ENCODE data around the gene GFI1B. TPM values are rescaled to one million over a fixed set of nuclear protein-coding genes. Genes with fewer than 3 reads are reported as not detected.
"Not testable (repeated sequence)": the region's sequence is repeated elsewhere in the genome, so short reads cannot be mapped to it uniquely, and the experiment has no call there.

The GFI1B gene
- total RNA-seq, 2 donors from 2014 or later = 1.1 to 29.3 TPM

DNA sequence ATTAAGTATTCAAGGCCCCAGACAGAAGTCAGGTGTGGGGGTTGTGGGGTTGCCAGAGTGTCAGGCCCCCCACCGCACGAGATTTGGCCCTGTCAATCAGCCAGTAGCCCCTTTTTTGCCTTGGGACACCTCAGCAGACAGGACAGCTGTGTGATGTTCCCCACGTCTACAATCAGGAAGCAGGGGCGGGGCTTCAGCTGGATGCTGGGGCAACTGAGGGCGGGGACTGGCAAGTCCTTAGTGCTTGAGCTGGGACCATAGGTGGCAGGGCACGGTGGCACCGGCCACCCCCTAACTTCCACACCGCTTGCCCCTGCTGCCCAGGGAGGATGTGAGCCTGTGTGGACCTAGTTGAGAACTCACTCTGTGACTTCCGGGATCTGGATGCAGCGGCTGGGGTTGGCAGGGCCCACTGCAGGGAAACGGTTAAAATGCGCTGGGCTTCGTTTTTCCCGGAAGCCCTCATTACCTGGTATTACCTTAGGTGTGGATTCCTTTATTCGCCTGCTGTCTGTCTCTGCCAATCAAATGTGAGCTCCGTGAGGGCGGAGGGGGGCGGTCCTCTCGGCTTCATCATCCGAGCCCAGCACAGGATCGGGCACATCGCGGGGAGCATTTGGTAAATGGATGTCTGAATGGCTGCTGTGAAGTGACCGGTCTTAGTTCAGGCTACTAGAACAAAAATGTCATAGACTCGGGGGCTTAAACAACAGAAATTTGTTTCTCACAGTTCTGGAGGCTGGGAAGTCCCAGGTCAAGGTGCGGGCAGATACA lies 44.8 kb downstream of the GFI1B start:
- no peak overlapping the region for H3K27ac Mint-ChIP-seq
- peaks cover 12% of the 10 kb centered on the region for H3K4me1 Mint-ChIP-seq
- no peaks in the 10 kb centered on the region for H3K9me3 ChIP-seq (ENCODE audit: control insufficient read depth, low read length, poor library complexity, severe bottlenecking)
- DNase-seq (peak in 2 of 3 donors; percentile 13 to 16), ATAC-seq (no peak)
- no peaks in the 10 kb centered on the region for H3K27me3 Mint-ChIP-seq
- H3K4me3 Mint-ChIP-seq = no peak overlapping the region
- no peaks in the 10 kb centered on the region for H3K36me3 Mint-ChIP-seq (ENCODE audit: low read depth)

DNA sequence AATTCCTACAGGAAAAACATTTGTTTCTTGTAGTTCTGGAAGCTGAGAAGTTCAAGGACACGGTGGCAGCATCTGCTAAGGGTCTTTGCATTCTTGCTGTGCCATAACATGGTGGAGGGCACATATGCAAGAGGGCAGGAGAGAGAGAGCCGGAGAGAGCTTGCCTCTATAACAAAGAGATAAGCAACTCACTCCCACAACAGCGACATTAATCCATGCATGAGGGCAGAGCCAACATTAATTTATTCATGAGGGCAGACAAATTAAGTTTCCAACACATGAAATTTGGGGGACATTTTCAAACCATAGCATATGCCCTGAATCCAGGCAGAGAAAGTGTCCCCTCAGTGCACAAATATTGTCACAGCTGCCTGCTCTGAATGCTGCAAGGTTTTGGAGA lies 47.9 kb downstream of the GFI1B start:
- ATAC-seq (no peak), DNase-seq (no peak)
- H3K36me3 Mint-ChIP-seq (ENCODE audit: low read depth) = peaks cover 2% of the 10 kb centered on the region
- H3K4me3 Mint-ChIP-seq = no peak overlapping the region
- no peaks in the 10 kb centered on the region for H3K27me3 Mint-ChIP-seq
- no peak overlapping the region for H3K27ac Mint-ChIP-seq
- H3K4me1 Mint-ChIP-seq = peaks cover 22% of the 10 kb centered on the region
- no peaks in the 10 kb centered on the region for H3K9me3 ChIP-seq (ENCODE audit: control insufficient read depth, low read length, poor library complexity, severe bottlenecking)

DNA sequence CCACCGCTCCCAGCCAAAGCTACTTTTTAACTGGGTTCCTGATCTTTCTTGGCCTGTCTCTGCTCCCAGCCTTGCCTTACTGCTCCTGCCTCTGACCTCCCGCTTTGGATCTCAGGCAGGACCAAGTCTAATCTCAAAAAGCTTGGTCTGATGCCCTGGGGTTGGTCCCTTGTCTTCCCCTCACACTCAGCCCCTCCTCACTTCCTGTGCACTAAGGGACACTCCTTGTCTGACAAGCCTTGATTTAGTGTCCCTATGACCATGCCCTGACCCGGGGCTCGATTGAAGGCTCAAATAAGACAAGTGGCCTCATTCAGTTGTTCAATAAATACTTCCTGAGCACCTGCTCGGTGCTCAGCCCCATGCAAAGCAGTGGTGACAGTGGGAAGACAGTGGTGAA lies 48.6 kb downstream of the GFI1B start:
- H3K36me3 Mint-ChIP-seq (ENCODE audit: low read depth) = peaks cover 2% of the 10 kb centered on the region
- no peak for ATAC-seq
- H3K27ac Mint-ChIP-seq = peak overlapping the region; percentile 37
- DNase-seq = no peak
- no peaks in the 10 kb centered on the region for H3K9me3 ChIP-seq (ENCODE audit: control insufficient read depth, low read length, poor library complexity, severe bottlenecking)
- H3K4me3 Mint-ChIP-seq = no peak overlapping the region
- H3K27me3 Mint-ChIP-seq = no peaks in the 10 kb centered on the region
- peaks cover 29% of the 10 kb centered on the region for H3K4me1 Mint-ChIP-seq

DNA sequence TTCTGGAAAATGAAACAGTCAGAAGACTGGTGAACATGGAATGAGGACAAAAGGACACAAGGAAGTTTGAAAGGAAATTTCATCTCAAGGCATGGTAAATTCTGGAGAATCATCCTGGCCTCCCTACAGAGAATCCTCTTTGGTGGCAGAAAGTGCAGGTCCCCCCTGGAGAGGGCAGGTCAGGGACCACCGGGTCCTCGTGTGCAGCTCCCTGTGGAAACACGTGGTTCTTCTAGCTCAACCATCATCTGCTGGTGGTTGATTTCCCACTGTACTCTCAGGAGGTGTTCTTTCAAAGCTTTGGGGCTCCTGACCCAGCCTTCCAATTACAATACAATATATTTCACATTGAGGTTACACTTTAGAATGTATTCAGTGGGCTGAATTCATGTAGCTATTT lies 49.7 kb downstream of the GFI1B start:
- H3K4me1 Mint-ChIP-seq = peaks cover 29% of the 10 kb centered on the region
- ATAC-seq (no peak), DNase-seq (no peak)
- H3K27ac Mint-ChIP-seq = peak overlapping the region; percentile 37
- H3K9me3 ChIP-seq (ENCODE audit: control insufficient read depth, low read length, poor library complexity, severe bottlenecking) = no peaks in the 10 kb centered on the region
- H3K4me3 Mint-ChIP-seq = peak overlapping the region; percentile 74
- H3K36me3 Mint-ChIP-seq (ENCODE audit: low read depth) = peaks cover 2% of the 10 kb centered on the region
- no peaks in the 10 kb centered on the region for H3K27me3 Mint-ChIP-seq

DNA sequence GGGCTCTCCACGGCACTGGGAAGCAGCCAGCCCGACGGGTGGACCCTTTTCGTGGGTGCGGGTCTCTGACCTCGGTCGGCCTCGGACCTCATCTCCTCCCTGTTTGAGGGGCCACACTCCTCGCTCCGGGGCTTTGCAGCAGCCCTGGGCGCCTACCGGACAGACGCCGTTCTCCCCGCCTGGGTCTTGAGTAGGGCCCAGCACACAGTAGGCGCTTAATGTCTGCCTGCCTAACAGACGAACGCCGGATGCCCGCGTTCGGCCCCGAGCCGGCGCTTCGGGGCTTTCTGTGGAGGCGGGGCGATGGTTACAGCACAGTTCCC lies 51.5 kb downstream of the GFI1B start:
- ATAC-seq (peak; percentile 18), DNase-seq (no peak)
- Mint-ChIP-seq H3K27ac (peak overlapping the region; percentile 97), H3K4me3 (peak overlapping the region; percentile 96), H3K4me1 (peaks cover 33% of the 10 kb centered on the region), H3K27me3 (no peaks in the 10 kb centered on the region), H3K36me3 (ENCODE audit: low read depth) (peaks cover 2% of the 10 kb centered on the region)
- H3K9me3 ChIP-seq (ENCODE audit: control insufficient read depth, low read length, poor library complexity, severe bottlenecking) = no peaks in the 10 kb centered on the region

DNA sequence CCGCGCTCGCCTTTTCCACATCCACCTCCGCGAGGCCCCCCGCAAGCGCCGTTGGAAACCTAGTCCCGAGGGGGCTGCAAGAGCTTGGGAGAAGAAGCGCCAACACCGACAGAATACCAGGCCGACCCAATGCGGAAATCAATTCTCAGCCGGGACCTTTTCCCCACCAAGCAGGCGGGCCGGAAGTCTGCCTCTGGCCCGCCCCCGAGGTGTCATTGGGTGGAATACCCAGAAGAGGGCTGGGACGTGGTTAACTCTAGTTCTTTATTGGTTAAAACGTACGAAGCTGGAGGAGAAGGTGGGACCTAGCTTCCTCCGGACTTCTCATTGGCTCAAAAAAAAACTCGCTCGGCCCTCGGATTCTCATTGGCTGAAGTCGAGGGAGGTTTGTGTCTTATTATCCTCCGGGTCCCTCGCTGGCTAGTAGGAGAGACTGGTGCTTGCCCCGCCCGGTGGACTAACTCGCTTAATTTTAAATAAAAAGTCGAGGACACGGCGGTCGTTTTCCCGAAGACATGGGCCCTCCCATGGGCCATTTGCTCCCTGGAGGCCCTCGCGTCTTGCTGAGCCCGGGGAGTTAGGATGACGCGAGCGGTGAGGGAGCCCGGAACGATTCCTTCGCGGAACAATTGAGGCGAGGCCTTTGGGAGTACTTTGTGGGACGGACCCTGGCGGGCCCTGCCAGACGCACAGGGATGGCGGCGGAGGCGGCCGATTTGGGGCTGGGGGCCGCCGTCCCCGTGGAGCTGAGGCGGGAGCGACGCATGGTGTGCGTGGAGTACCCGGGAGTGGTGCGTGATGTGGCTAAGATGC lies 52.0 kb downstream of the GFI1B start, which contains the start of gene GTF3C5:
TSS of gene GTF3C5 (plus strand) at position 681 of the 813 bp plus-strand sequence. CDS start at position 696, 15 bp downstream.
- DNase-seq (peak; percentile 80 to 86 (median 86)), ATAC-seq (peak; percentile 96)
- Mint-ChIP-seq H3K36me3 (ENCODE audit: low read depth) (peaks cover 2% of the 10 kb centered on the region), H3K27ac (peak within 1 kb of the TSS; percentile 97), H3K4me1 (peaks cover 33% of the 10 kb centered on the region), H3K4me3 (peak within 1 kb of the TSS; percentile 96), H3K27me3 (no peaks in the 10 kb centered on the region)
- no peaks in the 10 kb centered on the region for H3K9me3 ChIP-seq (ENCODE audit: control insufficient read depth, low read length, poor library complexity, severe bottlenecking)

DNA sequence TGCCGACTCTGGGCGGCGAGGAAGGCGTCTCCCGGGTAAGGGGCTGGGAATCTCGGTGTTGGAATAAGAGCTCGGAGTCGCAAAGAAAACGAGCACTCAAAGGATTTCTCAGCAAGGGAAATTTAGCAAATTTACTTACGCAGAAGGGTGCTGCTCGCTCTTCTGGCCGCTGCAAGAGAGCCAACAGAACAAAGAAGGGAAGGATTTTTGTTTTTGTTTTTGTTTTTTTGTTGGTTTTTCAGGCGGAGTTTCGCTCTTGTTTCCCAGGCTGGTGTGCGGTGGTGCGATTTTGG lies 52.6 kb downstream of the GFI1B start:
- DNase-seq = no peak
- Mint-ChIP-seq H3K4me1 (peaks cover 33% of the 10 kb centered on the region), H3K36me3 (ENCODE audit: low read depth) (peaks cover 2% of the 10 kb centered on the region), H3K4me3 (peak overlapping the region; percentile 96), H3K27me3 (no peaks in the 10 kb centered on the region), H3K27ac (peak overlapping the region; percentile 97)
- H3K9me3 ChIP-seq (ENCODE audit: control insufficient read depth, low read length, poor library complexity, severe bottlenecking) = no peaks in the 10 kb centered on the region
- ATAC-seq = no peak

DNA sequence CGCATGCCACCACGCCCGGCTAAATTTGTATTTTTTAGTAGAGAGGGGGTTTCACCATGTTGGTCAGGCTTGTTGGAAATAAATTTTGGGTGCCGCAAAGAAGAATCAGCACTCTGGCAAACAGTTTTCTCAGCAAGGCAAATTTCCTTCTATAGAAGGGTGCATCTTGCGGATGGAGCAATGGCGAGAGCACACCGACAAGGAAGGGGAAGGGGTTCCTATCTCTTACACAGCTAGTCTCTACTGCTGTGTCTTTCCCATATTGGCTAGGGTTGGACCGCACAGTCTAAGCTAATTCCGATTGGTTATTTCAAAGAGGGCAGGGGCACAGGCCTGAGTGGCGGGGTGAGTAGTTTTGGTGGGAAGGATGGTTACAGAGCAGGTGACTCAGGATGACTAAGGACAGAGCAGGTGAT lies 53.0 kb downstream of the GFI1B start:
- Mint-ChIP-seq H3K4me3 (peak overlapping the region; percentile 96), H3K27ac (peak overlapping the region; percentile 97), H3K27me3 (no peaks in the 10 kb centered on the region), H3K36me3 (ENCODE audit: low read depth) (peaks cover 2% of the 10 kb centered on the region), H3K4me1 (peaks cover 32% of the 10 kb centered on the region)
- DNase-seq (no peak), ATAC-seq (no peak)
- no peaks in the 10 kb centered on the region for H3K9me3 ChIP-seq (ENCODE audit: control insufficient read depth, low read length, poor library complexity, severe bottlenecking)

DNA sequence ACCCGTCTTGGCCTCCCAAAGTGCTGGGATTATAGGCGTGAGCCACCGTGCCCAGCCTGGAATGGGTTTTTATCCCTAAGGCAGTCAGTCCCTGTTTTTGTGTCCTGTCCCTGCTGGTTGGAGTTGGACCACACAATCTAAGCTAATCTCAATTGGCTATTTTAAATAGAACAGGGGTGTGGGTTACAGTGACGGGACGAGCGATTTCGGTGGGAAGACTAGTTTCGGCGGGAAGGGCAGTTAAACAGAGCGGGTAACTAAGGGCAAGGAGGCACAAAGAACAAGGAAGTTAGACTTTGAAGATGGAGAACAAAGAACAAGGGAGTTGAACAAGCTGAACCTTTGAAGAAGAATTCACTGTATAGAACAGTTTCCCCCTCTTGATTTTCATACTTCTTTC lies 53.7 kb downstream of the GFI1B start:
- peaks cover 32% of the 10 kb centered on the region for H3K4me1 Mint-ChIP-seq
- peaks cover 2% of the 10 kb centered on the region for H3K36me3 Mint-ChIP-seq (ENCODE audit: low read depth)
- H3K4me3 Mint-ChIP-seq = peak overlapping the region; percentile 96
- no peak for ATAC-seq
- H3K27me3 Mint-ChIP-seq = no peaks in the 10 kb centered on the region
- peak overlapping the region; percentile 97 for H3K27ac Mint-ChIP-seq
- H3K9me3 ChIP-seq (ENCODE audit: control insufficient read depth, low read length, poor library complexity, severe bottlenecking) = no peaks in the 10 kb centered on the region
- DNase-seq = no peak

DNA sequence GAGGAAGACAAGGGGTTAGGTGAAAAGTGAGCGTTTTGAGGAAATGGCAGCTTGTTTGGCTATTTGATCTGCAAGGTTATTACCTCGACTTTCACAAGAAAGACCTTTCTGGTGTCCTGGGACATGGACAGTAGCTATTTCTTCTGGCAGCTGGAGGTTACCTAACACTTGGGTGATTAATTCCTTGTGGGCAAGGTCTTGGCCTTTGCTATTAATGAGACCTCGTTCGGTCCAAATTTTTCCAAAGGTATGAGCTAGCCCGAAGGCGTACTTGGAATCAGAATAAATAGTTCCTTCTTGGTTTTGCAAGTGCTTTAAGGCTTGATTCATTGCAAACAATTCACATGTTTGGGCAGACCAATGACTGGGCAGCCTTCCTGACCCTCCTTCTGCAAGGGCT lies 57.2 kb downstream of the GFI1B start:
- Mint-ChIP-seq H3K4me1 (peaks cover 39% of the 10 kb centered on the region), H3K4me3 (no peak overlapping the region), H3K27me3 (no peaks in the 10 kb centered on the region), H3K36me3 (ENCODE audit: low read depth) (peaks cover 6% of the 10 kb centered on the region), H3K27ac (no peak overlapping the region)
- H3K9me3 ChIP-seq (ENCODE audit: control insufficient read depth, low read length, poor library complexity, severe bottlenecking) = no peaks in the 10 kb centered on the region
- ATAC-seq = no peak
- no peak for DNase-seq

DNA sequence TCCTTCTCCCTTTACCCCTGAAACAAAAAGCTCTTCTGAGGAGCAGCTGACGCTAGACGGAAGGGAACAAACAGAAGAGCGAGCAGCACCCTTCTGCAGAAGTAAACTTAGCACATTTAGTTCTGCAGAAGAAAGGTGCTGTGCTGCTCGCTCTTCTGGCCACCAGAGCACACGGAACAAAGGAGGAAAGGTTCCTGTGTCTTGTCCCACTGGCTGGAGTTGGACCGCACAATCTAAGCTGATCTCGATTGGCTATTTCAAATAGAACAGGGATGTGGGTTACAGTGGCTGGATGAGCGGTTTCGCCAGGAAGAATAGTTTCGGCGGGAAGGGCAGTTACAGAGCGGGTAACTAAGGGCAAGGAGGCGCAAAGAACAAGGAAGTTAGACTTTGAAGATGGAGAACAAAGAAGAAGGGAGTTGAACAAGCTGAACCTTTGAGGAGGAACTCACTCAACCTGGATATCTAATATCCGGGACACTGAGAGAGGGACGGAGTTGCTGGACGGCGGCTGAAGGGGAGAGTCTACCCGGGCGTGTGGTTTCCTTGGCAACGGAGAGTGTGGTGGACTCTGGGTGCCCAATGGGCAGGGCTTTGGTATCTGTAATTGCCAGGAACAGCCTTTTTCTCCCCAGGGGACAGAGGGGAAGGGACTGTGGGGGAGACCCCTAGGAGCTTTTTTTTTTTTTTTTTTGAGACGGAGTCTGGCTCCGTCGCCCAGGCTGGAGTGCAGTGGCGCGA lies 59.5 kb downstream of the GFI1B start:
- Mint-ChIP-seq H3K27ac (no peak overlapping the region), H3K36me3 (ENCODE audit: low read depth) (peaks cover 4% of the 10 kb centered on the region)

DNA sequence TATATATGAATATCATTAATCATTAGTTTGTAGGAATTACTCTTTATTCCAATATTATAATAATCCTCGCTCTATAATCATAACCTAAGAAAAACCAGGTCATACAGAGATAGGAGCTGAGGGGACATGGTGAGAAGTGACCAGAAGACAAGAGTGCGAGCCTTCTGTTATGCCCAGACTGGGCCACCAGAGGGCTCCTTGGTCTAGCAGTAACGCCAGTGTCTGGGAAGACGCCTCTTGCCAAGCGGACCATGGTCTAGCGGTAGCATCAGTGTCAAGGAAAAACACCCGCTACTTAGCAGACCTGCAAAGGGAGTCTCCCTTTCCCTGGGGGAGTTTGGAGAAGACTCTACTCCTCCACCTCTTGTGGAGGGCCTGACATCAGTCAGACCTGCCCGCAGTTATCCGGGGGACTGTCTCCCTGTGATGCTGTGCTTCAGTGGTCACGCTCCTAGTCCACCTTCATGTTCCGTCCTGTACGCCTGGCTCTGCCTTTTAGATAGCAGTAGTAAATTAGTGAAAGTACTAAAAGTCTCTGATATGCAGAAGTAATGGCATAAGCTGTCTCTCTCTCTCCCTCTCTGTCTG lies 62.5 kb downstream of the GFI1B start:
- H3K36me3 Mint-ChIP-seq (ENCODE audit: low read depth); ATAC-seq: not testable (repeated sequence)

More for the DNA sequence above, 59.5 kb downstream of the GFI1B start:
- Mint-ChIP-seq H3K27me3 (no peaks in the 10 kb centered on the region), H3K4me3 (peak overlapping the region; percentile 41), H3K4me1 (peaks cover 20% of the 10 kb centered on the region)
- DNase-seq (no peak), ATAC-seq (no peak)
- H3K9me3 ChIP-seq (ENCODE audit: control insufficient read depth, low read length, poor library complexity, severe bottlenecking) = no peaks in the 10 kb centered on the region

More for the DNA sequence above, 62.5 kb downstream of the GFI1B start:
- H3K4me3 Mint-ChIP-seq; H3K9me3 ChIP-seq (ENCODE audit: control insufficient read depth, low read length, poor library complexity, severe bottlenecking); H3K27me3 Mint-ChIP-seq: not testable (repeated sequence)
- Mint-ChIP-seq H3K4me1 (peaks cover 20% of the 10 kb centered on the region), H3K27ac (peak overlapping the region; percentile 71)
- peak in 1 of 3 donors; percentile 31 for DNase-seq
